SK-N-MC (cell line): ENCODE measurements around the gene ZSCAN12.

ENCODE experiments used
- DNase-seq: peaks from one replicate; pipeline ENCODE4 v3.0.0-alpha.2; 2011; ENCODE audit warnings: low read depth, low spot score
- H3K27ac ChIP-seq: fragments of 200-600 bp; sonication (generic); 2 replicates; pipeline ENCODE4 v1.5.1; 2016; ENCODE audit warnings: mixed run types
- H3K36me3 ChIP-seq: fragments of 200-600 bp; sonication (generic); 2 replicates; pipeline ENCODE4 v1.6.1; 2017; ENCODE audit warnings: antibody characterized with exemption, low read length, mixed read lengths; ENCODE audit not compliant: insufficient read depth
- H3K4me3 ChIP-seq: fragments of 200-600 bp; sonication (generic); 2 replicates; pipeline ENCODE4 v1.5.1; 2016
- H3K9ac ChIP-seq: fragments of 200-600 bp; sonication (generic); 2 replicates; pipeline ENCODE4 v1.8.0; 2017; ENCODE audit warnings: mixed run types, mixed read lengths; ENCODE audit not compliant: insufficient read length
- H3K9me3 ChIP-seq: fragments of 200-600 bp; sonication (generic); 2 replicates; pipeline ENCODE4 v1.6.1; 2017; ENCODE audit warnings: low read depth, mild to moderate bottlenecking, antibody characterized with exemption, low read length, moderate library complexity, mixed read lengths
- EZH2 ChIP-seq: fragments of 200-600 bp; sonication (generic); IDR thresholded peaks from one replicate; pipeline ENCODE4 v1.6.1; 2017; ENCODE audit warnings: antibody characterized with exemption
- FOXP2 ChIP-seq: optimal IDR thresholded peaks from 2 replicates; pipeline ENCODE3; 2011; ENCODE audit warnings: mild to moderate bottlenecking, moderate library complexity; ENCODE audit not compliant: insufficient read depth; ENCODE audit errors: extremely low read length, control extremely low read depth
- POLR2AphosphoS5 ChIP-seq: IDR thresholded peaks from 2 replicates; pipeline ENCODE4 v1.6.1; 2012; ENCODE audit warnings: mild to moderate bottlenecking, low read depth, low read length, borderline replicate concordance

Gene ZSCAN12

DNA sequence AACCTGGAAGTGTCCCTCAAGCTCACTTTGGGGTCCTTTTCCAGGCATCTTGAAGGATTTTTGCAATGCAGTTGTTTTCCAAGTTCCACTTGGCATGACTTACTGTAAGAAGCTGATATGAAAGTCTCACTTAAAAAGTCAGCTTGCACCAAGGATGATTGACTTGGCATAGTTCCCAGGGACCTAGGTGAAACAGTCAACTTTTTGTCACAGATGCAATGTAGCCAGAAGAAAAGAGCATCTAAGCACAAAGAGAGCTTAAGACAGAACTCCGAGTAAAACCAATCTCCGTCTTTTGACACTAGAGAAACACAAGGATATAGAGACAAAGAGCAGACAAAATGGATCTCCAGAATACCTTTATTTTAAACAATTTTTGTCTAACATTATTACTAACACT, 2.6 kb upstream of the ZSCAN12 start:
- H3K27ac ChIP-seq: no peak overlapping the region
- no peak for DNase-seq
- no peaks in the 10 kb centered on the region for H3K9me3 ChIP-seq
- no peak for TF ChIP-seq FOXP2
- TF ChIP-seq EZH2: no peak
- TF ChIP-seq POLR2AphosphoS5: no peak
- no peak overlapping the region for H3K9ac ChIP-seq
- H3K4me3 ChIP-seq: no peak overlapping the region
- no peaks in the 10 kb centered on the region for H3K36me3 ChIP-seq

DNA sequence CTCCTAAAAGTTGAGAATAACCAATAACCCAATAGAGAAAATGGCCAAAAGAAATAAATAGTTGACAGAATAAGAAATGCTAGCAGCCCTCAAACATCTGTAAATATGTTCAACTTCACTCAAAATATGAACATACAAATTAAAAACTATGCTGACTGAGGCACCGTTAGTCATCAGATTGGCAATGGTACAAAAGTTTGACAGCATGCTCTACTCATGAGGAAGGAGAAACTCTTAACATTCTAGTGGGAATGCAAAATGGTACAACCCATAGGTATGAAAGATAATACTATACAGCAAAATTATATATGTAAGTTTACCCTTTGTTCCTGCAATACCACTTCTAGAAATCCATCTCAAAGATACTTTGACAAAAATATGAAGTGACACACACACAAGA, 1.6 kb upstream of the ZSCAN12 start:
- Histone ChIP-seq H3K36me3 (no peaks in the 10 kb centered on the region), H3K27ac (no peak overlapping the region), H3K9me3 (no peaks in the 10 kb centered on the region), H3K4me3 (no peak overlapping the region), H3K9ac (no peak overlapping the region)
- TF ChIP-seq POLR2AphosphoS5 (no peak), EZH2 (no peak), FOXP2 (no peak)
- no peak for DNase-seq

DNA sequence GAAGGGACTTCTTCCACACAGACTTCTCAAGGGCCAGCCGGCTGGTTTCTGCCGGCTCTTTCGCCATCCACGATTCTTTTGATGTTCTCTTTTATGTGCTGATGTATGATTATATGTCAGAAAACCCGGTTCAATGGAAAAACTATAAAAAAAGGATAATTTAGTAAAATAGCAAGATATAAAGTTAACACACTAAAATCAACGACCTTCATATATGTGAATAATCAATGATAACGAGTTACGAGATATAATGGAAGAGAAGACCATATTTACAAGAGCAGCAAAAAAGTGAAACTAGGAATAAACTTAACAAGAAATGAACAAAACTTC, 540 bp upstream of the ZSCAN12 start:
- Histone ChIP-seq H3K9me3 (no peaks in the 10 kb centered on the region), H3K27ac (no peak overlapping the region), H3K9ac (no peak overlapping the region), H3K4me3 (no peak overlapping the region), H3K36me3 (no peaks in the 10 kb centered on the region)
- no peak for DNase-seq
- no peak for TF ChIP-seq EZH2
- TF ChIP-seq FOXP2: no peak
- TF ChIP-seq POLR2AphosphoS5: no peak

DNA sequence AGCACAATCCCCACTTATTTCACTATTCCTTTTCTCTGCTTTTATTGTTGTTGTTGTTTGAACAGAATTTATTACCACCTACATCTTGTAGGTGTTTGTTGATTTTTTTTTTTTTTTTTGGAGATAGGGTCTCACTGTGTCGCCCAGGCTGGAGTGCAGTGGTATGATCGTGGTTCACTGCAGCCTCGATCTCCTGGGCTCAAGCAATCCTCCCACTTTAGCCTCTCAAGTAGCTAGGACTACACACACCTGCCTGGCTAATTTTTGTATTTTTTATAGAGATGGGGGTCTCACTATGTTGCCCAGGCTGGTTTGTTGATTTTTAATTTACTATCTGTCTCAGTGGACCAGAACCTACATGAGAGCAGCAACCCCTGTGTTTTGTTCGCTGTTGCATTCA, 3.6 kb downstream of the ZSCAN12 start:
- Histone ChIP-seq H3K9ac (no peak overlapping the region), H3K27ac (no peak overlapping the region), H3K36me3 (no peaks in the 10 kb centered on the region), H3K4me3 (no peak overlapping the region), H3K9me3 (no peaks in the 10 kb centered on the region)
- TF ChIP-seq EZH2: no peak
- no peak for TF ChIP-seq POLR2AphosphoS5
- no peak for TF ChIP-seq FOXP2
- no peak for DNase-seq

DNA sequence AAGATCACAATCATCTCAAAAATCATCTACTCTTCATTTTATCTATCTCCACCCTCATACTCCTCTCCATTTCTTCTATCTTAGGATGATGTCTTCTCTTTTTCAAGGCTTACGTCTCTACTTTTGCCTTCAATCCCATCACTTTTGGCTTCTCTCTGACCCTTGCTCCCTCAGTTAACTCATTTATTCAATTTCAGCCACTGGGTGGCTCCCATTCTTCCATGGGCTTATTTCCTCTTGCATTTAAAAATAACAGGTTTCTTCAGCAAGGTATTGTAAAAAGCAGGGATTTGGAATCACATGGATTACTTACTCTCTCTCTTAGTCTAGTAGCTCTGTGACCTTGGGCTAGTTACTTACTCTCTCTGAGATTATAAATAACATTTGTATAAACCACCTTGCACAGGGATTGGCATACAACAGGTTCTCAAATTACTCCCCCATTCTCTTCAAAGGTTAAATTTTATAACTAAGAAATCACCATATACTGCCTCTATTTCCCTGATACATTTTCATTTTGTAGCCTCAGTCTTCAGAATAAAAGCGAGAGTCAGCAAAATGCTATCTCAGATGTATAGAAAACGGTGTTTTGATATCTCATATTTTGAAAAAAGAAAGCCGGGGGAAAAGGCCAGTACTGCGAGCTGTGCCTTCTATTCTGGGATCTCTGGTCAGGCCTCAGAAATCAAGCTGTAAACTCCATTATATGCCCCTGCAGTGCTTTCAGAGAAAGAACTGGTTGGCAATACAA, 5.5 kb downstream of the ZSCAN12 start:
- no peak overlapping the region for H3K9ac ChIP-seq
- H3K36me3 ChIP-seq: no peaks in the 10 kb centered on the region
- no peak for DNase-seq
- no peak overlapping the region for H3K27ac ChIP-seq
- no peak overlapping the region for H3K4me3 ChIP-seq
- no peaks in the 10 kb centered on the region for H3K9me3 ChIP-seq
- no peak for TF ChIP-seq FOXP2
- no peak for TF ChIP-seq EZH2
- no peak for TF ChIP-seq POLR2AphosphoS5

DNA sequence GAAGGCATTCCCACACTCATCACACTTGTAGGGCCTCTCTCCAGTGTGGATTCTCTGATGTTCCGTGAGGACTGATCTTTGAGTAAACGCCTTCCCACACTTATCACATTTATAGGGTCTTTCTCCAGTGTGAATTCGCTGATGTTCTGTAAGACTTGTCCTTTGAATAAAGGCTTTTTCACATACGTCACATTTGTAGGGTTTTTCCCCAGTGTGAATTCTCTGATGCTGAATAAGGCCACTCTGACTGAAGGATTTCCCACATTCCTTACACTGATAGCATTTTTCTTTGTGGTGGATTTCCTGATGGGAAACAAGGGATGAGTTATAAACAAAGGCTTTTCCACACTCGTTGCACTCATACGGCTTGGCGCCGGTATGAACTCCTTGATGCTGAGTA, 8.9 kb downstream of the ZSCAN12 start:
- DNase-seq: no peak
- Histone ChIP-seq H3K4me3 (no peak overlapping the region), H3K9ac (no peak overlapping the region), H3K9me3 (no peaks in the 10 kb centered on the region), H3K27ac (no peak overlapping the region), H3K36me3 (no peaks in the 10 kb centered on the region)
- no peak for TF ChIP-seq FOXP2
- no peak for TF ChIP-seq EZH2
- no peak for TF ChIP-seq POLR2AphosphoS5

DNA sequence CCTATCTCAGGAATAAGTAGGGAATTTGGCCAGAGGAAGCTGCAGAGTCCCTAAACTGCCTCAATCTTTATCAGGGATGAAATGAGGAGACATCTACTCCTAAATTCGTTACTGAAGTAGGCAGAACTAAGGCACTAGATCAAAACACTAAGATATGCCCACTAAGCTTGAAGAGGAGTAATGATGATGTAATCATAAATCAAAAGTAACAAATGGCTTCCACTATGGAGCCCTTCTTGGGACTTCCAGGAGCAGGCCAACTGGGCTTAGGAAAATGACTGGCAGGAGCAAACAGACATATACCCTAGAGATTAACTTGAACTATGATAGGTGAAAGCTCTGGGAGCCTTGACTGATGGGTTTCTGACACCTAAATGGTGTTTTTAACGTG, 15.4 kb downstream of the ZSCAN12 start:
- DNase-seq: no peak
- Histone ChIP-seq H3K36me3 (no peaks in the 10 kb centered on the region), H3K4me3 (no peak overlapping the region), H3K9ac (no peak overlapping the region), H3K9me3 (no peaks in the 10 kb centered on the region), H3K27ac (no peak overlapping the region)
- TF ChIP-seq FOXP2 (no peak), POLR2AphosphoS5 (no peak), EZH2 (no peak)

DNA sequence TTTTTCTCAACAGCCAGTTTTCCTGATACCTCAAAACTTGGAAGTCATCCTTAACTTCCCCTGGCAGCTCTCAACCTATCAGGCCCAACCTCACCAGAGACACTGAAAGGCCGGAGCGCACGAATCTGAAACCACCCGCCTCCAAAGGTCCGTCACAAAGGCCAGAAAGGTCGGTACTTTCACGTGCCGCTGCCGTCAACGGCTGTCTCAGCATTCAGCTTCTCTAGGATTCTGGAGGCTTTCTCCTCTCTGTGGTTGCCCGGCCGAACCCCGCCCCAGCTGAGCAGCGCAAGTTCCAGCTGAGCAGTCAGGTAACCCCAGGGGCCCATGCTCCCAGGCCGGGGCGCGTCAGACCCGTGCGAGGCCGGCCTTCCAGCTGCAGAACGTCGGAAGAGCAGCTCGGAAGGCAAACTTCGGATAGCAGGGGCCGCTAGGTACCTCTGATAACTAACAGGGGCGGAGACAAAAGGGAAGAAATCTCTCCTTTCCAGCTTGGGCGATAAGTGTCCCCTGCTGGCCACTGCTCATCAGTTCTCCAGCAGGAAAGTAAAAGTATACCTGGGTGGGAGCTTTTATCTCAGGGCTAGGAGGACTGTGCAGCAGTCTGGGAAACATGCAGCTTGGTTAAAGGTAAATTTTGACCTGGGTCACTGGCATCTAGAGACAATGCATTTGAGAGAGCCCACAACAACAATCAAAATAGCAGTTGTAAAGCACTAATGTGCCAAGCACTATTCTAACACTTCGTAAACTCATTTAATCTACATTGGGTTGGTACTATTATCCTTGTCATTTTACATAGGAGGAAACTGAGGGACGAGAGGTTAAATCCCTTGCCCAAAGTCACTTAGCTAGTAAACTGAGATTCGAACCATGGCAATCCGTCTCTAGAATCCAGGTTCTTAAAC, 16.1 kb downstream of the ZSCAN12 start:
- Histone ChIP-seq H3K27ac (no peak overlapping the region), H3K9me3 (no peaks in the 10 kb centered on the region), H3K9ac (no peak overlapping the region), H3K36me3 (no peaks in the 10 kb centered on the region), H3K4me3 (no peak overlapping the region)
- DNase-seq: no peak
- no peak for TF ChIP-seq FOXP2
- no peak for TF ChIP-seq EZH2
- no peak for TF ChIP-seq POLR2AphosphoS5
